AG20443 (cell line): ENCODE data around the gene RAPGEF6.
"Not testable (repeated sequence)": the region's sequence is repeated elsewhere in the genome, so short reads cannot be mapped to it uniquely, and the experiment has no call there.

Experiments used
- DNase-seq: peaks from one replicate; pipeline ENCODE4 v3.0.0; 2012; ENCODE audit warnings: low spot score, mixed read lengths

RAPGEF6 gene

DNA sequence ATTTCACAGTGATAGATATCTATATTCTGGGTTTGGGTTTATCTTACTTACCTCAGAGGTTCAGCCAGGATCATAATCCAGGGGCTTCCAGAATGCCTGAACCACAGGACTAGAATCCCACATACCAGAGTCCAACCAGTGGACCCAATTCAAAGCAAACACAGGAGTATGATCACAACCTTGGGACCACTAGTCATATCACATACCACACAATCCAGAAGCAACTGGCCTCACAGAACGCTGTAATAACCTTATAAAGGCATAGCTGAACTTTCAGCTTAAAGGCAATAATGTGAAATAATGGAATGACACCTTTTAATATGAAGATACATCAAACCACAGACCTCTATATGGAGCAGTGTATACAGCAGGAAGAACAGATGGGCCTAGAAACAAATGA lies 25.3 kb downstream of the RAPGEF6 start:
- DNase-seq: no peak

DNA sequence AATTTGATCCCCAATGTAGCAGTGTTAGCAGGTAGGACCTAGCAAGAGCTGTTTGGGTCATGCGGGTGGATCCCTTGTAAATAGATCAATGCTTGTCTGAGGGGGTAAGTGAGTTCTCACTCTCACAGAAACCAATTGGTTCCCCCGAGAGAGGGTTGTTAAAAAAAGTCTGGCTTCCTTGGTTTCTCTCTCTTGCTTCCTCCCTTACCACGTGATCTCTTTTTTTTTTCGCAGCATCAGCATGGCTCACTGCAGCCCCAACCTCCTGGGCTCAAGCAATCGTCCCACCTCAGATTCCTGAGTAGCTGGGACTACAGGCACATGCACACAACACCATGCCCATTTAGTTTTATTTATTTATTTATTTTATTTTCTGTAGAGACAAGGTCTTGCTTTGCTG lies 26.4 kb downstream of the RAPGEF6 start:
- no peak for DNase-seq

DNA sequence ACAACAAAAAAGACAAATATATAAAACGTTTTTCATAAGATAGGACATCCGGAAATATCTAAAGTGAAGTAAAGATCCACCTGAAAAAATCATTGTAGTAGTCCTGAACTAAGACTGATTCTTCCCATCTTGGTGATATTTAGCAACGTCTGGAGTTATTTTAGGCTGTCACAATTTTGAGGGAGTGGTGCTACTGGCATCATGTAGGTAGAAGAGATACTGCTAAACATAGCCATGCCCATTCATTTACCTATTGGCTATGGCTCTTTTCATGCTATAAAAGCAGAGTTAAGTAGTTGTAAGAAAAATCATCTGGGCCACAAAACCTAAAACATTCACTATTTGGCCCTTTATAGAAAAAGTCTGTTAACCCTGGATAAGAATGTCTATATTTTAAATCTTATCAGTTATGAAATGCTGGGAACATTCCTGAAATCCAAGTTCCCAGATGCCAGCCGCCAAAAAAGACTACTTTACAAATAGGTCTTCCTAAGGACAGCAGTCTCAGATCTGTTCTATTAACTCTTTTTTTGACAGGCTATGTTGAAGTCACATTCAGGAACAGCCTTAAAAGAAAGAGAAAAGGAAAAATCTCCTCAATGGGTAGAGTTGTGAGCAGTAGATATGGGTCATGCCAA lies 27.0 kb downstream of the RAPGEF6 start:
- DNase-seq: no peak

DNA sequence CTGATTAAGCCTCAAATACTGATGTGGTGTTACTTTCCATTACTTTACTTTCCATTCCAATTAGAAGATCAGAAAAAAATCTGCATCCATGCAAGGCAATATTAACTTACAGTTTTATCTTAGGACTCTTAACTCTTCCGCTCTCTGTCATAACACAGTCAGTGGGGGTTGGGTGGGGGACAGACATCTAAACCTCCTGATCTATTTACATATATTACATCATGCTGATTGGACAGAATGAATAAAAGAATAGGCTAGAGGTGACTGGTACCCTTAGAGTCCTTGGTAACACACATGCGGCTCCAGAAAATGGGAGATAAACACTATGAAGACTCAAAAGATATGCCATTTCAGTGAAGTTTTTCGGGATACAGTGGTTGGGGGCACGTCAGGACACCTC lies 27.6 kb downstream of the RAPGEF6 start:
- DNase-seq: no peak

DNA sequence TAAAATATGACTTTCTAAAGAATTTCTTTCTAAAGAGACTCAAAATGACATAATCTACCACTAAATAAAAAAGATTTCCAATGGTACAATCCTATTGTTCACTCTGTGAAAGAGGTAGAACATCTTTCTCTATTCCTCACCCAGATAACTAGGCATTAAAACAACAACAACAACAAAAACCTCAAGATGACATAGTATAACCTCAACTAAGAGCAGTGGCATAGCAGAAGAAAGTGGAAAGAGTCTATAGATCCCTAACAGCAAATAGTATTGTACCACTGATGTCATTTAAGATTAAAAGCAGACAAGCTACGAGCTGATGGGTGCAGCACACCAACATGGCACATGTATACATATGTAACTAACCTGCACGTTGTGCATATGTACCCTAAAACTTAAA lies 29.9 kb downstream of the RAPGEF6 start:
- DNase-seq: no peak

DNA sequence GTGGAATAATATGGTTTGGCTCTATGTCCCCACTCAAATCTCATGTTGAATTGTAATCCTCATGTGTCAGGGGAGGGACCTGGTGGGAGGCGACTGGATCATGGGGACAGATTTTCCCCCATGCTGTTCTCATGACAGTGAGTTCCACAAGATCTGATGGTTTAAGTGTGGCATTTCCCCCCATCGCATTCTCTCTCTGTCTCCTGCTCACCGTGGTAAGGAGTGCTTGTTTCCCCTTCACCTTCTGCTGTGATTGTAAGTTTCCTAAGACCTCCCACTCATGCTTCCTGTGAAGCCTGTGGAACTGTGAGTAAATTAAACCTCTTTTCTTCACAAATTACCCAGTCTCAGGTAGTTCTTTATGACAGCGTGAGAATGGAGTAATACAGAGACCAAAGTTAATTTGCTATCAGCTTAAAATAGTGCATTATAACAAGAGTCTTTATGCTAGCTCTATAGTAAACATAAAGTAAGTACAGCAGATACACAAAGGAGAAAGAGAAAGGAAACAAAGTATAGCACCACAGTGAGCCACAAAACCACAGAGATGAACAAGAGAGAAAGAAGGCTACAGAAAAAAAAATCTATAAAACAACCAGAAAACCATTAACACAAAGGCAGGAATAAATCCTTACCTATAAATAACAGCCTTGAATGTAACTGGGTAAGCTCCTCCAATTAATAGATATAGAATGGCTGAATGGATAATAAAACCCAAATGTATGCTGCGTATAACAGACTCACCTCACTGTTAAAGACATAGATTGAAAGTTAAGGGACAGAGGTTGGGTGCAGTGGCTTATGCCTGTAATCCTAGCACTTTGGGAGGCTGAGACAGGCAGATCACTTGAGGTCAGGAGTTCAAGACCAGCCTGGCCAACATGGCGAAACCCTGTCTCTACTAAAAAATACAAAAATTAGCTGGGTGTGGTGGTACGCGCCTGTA lies 39.7 kb downstream of the RAPGEF6 start:
- no peak for DNase-seq

DNA sequence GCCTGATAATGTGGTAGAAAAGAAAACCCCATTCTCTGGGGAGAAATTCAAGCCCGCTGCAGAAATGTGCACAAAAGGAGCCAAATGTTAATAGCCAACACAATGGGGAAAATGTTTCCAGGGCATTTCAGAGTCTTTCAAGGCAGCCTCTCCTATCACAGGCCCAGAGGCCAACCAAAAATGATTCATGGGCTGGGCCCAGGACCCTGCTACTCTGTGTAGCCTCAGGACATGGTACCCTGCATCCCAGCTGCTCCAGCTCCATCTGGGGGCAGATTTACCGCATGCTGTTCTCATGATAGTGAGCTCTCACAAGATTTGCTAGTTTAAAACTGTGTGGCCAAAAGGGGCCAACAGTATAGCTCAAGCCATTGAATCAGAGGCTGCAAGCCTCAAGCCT lies 41.1 kb downstream of the RAPGEF6 start:
- no peak for DNase-seq

DNA sequence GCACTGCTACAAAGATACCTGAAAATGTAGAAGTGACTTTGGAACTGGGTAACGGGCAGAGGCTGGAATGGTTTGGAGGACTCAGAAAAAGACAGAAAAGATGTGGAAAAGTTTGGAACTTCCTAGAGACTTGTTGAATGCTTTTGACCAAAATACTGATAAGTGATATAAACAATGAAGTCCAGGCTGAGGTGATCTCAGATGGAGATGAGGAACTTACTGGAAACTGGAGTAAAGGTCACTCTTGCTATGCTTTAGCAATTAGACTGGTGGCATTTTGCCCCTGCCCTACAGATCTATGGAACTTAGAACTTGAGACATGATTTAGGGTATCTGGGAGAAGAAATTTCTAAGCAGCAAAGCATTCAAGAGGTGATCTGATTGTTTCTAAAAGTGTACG lies 41.6 kb downstream of the RAPGEF6 start:
- not testable (repeated sequence) for DNase-seq

DNA sequence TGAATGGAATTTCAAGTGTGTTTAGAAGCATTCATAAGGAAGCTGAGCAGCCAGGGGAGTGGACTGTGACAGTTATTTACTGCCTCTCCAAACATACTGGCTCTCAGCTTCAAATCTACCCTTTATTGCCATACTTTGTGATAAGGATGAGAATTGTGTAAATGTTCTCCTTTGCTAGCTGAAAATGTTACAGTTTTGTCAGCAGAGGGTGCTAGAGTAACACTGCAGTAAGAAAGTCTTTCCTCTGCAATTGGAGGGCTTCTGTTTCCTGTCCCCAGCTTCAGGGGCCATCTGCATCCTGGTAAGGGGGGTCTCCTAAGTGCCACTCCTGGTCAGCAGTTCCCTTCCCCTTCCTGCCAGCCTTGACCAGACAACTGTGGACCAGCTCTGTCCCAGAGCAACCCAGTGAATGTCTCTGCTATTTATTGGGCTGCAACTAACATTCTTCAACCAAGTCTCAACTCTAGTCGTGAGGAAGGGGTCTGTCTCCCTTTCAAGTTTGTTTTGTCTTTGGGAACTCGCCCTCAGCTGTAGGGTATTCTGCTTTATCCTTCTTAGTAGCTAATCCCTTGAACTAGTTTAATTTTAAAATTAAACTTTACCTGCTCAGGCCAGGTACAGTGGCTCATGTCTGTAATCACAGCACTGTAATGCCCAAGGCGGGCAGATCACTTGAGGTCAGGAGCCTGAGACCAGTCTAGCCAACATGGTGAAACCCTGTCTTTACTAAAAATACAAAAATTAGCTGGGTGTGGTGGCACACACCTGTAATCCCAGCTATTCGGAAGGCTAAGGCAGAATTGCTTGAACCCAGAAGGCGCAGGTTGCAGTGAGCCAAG lies 45.3 kb downstream of the RAPGEF6 start:
- peak; percentile 61 for DNase-seq

DNA sequence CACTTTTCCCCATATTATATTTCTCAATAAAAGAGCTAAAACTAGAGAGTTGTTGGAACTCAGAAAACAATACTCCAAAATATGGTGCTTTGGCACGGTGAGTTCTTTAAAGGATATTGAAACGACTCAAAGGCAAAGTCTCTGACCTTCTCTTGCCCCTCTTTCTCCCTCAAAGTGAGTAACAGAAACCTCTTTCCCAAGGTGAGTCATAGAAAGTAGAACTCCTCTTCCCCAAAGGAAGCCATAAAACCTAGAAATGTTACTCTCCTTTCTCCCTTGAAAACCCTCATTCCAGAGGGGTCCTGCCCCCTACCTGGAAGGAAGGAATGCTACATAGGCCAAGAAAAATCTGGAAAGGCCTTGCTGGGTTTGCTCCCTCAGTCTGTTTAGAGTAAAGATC lies 47.5 kb downstream of the RAPGEF6 start:
- no peak for DNase-seq

DNA sequence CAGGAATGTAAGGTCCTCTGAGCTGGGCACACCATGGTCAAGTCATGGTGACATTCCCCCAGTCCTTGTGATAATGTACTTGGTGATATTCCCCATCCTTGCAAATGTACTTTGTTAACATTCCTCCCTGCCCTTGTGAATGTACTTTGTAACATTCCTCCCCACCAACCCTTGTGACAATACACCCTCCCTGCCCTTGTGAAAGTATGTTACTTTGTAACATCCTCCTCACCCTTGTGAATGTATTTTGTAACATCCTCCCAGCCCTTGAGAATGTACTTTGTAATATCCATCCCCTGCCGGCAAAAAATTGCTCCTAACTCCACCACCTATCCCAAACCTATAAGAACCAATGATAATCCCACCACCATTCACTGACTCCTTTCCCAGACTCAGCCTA lies 53.3 kb downstream of the RAPGEF6 start:
- DNase-seq: no peak

DNA sequence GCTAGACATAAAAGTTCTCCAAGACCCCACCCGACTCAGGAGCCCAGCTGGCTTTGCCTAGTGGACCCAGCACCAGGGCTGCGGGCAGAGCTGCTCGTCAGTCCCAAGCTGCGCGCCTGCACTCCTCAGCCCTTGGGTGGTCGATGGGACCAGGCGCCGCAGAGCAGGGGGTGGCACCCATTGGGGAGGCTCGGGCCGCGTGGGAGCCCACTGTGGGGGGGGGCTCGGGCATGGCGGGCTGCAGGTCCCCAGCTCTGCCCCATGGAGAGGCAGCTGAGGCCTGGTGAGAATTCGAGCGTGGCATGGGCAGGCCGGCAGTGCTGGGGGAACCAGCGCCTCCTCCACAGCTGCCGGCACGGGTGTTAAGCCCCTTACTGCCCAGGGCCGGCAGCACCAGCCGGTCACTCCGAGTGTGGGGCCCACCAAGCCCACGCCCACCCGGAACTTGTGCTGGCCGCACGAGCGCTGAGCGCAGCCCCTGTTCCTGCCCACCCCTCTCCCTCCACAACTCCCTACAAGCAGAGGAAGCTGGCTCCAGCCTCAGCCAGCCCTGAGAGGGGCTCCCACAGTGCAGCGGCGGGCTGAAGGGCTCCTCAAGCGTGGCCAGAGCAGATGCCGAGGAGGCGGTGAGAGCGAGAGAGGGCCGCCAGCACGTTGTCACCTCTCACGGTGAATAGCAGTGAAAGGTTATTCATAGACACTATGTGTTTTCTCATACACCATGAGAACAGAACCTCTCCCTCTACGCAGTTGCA lies 54.9 kb downstream of the RAPGEF6 start:
- DNase-seq: no peak

DNA sequence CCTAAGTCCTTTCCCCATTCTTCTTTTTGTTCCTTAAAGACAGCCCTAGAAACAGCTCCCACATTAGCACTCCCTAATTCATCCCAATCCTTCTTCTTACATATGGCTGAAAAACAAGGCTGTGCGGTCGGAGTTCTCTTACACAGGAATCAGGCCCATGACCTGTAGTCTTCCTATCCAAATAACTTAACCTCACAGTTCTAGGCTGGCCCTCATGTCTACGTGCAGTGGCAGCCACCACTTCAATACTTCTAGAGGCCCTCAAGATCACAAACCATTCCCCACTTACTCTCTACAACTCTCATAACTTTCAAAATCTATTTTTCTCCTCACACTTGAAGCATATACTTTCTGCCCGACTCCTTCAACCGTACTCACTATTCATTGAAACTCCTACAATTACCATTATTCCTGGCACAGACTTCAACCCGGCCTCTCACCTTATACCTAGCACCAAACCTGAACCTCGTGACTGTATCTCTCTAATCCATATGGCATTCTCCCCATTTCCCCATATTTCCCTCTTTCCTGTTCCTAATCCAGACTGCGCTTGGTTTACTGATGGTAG lies 59.3 kb downstream of the RAPGEF6 start:
- DNase-seq: no peak

DNA sequence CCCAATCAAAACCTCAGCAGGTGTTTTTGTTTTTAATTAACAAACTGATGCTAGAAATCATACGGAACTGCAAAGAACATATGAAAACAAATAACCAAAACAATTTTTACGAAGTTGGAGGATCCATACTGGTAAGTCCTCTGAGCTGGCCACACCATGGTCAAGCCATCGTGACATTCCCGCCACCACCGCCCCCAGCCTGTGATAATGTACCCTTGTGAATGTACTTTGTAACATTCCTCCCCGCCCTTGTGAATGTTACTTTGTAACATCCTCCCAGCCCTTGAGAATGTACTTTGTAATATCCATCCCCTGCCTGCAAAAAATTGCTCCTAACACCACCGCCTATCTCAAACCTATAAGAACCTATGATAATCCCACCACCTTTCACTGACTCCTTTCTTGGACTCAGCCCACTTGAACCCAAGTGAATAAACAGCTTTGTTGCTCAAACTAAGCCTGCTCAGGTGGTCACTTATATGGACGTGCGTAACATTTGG lies 63.3 kb downstream of the RAPGEF6 start:
- no peak for DNase-seq

DNA sequence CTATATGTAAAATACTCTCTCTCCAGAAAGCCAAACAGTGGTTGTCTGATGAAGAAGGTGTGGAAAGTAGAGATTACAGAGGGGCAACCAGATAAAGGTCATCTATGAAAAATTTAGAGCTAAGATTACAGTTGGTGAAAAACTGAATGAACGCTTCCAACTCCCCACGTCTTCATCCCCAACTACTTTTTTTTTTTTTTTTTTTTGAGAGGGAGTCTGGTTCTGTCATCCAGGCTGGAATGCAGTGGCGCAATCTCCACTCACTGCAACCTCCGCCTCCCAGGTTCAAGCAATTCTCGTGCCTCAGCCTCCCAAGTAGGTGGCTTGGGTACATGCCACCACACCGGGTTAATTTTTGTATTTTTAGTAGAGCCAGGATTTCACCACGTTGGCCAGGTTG lies 64.3 kb downstream of the RAPGEF6 start:
- no peak for DNase-seq

DNA sequence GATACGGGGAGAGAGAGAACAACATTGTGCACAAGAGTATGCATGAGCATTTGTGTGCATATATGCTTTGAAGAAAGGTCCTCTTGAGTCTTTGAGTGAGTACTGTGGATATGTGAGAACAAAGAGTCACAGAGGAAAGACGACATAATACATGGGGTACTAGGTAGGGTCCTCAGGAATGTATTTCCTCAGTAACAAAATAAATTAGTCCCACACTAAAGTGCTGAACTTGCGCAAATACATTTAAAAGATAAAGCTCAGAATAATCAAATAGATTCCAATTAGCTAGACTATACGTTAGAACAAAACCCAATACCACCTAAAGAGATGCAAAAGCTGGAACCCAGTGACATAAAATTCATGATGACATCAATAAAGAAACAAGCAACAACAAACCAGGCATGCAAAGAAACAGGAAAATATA lies 70.8 kb downstream of the RAPGEF6 start:
- no peak for DNase-seq

DNA sequence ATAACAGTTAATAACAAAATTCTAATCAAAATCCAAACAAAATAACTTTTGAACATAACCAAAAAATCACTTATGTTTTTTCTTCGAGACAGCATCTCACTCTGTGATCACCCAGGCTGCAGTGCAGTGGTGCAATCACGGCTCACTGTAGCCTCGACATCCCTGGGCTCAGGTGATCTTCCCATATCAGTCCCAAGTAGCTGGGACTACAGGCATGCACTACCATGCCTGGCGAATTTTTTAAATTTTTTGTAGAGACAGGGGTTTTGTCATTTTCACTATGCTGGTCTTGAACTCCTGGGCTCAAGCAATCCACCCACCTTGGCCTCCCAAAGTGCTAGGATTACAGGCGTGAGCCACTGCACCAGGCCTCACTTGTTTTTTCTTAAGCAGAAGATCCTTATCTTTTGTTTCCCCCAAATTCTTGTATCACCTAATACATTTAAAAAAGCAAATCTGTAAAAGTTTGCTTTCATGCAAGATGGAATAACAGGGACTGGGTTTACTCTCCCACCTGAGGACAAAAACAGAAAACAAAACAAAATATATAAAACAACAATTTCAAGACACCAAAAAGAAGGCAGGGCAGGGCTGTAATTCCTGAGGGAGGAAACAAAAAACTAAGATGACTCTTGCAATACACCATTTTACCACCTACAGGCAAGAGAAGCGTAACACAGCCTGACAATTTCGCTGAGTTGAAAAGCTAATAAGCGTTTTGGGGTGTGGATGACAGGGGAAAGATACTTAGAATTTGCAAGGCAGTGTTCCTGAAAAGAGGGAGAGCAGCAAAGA lies 71.4 kb downstream of the RAPGEF6 start:
- no peak for DNase-seq

DNA sequence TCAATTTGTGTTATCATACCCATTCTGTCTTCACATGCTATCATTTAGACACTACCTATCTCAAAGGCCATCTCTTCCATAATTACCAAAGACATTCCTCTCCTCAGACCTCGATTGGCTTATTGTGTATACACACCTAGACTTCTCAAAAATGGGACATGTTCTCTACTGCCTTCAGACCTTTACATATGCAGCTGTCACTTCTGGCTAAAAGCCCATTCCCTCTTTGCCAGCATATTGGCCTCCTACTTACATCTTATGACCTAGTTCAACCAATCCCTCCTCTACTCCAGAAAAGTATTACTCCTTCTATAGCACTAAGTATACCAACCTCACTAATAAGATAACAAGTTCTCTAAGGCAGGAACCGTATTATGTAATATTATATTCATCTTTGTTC lies 84.4 kb downstream of the RAPGEF6 start:
- no peak for DNase-seq

DNA sequence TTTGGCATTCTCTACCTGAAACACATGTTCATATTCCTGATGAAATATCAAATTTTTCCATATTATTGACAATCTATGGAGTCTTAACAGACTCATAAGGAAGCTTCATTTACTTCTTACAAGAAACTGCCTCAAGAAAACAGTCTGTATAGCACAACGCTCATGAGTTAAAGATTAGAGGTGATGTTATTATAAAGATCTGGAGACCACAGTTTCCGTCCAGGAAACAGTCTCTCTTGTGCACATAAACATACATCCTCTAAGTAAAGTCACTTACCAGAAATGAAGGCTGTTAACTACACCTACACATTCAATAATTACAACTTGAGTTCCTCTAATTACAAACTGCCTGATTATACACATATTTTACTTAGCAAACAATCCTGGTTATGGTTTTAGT lies 86.9 kb downstream of the RAPGEF6 start:
- DNase-seq: no peak

DNA sequence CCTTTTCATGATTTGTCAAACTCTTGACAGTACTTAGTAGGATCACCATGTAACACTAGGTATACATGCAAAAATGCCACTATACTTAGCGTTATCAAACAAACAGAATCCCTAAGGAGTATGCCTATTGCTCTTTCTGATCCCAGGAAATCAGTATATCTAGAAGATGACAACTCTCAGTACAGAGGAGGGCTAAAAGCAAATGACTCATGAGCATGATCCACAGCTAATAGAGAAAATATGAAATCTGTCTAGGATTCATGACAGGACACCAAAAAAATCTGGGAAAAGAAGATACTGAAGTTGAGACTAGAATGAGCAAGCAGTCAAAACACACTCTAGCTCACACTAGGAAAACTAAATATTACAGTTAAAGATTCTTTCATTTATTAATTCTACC lies 89.2 kb downstream of the RAPGEF6 start:
- peak; percentile 45 for DNase-seq

DNA sequence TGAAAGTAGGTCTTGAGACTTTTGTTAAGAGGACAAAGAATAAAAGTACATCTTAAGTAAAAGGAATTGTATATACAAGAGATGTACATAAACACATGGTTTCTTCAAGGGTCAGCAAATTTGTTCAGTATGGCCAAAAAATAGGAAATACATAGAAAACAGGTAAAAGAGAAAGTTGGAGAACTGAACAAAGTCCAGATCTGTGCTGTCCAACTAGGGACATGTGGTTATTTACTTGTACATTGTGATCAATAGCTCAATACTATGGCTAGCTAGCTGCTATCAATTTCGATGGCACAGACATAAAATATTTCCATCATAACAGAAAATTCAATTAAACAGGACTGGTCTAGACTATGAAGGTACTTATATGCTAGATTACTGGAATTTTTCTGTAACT lies 92.3 kb downstream of the RAPGEF6 start:
- no peak for DNase-seq
